Esophagus muscularis mucosa (tissue), 4 donors: ENCODE results near the gene SPTBN2. TPM values are rescaled to one million over a fixed set of nuclear protein-coding genes. Genes with fewer than 3 reads are reported as not detected.

Source experiments
- DNase-seq: peaks from one replicate; pipeline ENCODE4 v3.0.0-alpha.2; 2017; ENCODE audit errors: extremely low spot score
- H3K27ac ChIP-seq, 4 donors: fragments of 200-600 bp; sonication (generic); replicated peaks in 1 of 4; 1 replicate in 3 of 4; 2 replicates in 1 of 4; pipeline ENCODE4 v1.5.1; 2016 to 2019; ENCODE audit warnings: mild to moderate bottlenecking in 1 of 4
- H3K27me3 ChIP-seq, 4 donors: fragments of 200-600 bp; sonication (generic); one replicate each; pipeline versions ENCODE4 v1.5.1 to v1.6.0; 2016 to 2019
- H3K36me3 ChIP-seq, 4 donors: fragments of 200-600 bp; sonication (generic); one replicate each; pipeline ENCODE4 v1.5.1; 2016 to 2019
- H3K4me1 ChIP-seq, 4 donors: fragments of 200-600 bp; sonication (generic); one replicate each; pipeline ENCODE4 v1.5.1; 2016 to 2019
- H3K4me3 ChIP-seq, 4 donors: fragments of 200-600 bp; sonication (generic); 1 replicate in 2 of 4; 2 replicates in 2 of 4; pipeline ENCODE4 v1.5.1; 2016 to 2019; ENCODE audit warnings: mild to moderate bottlenecking in 4 of 4, moderate library complexity in 1 of 4
- H3K9me3 ChIP-seq, 4 donors: fragments of 200-600 bp; sonication (generic); 1 replicate in 3 of 4; 2 replicates in 1 of 4; pipeline ENCODE4 v1.5.1; 2016 to 2019
- CTCF ChIP-seq, 3 experiments: fragments of 200-600 bp in 2 of 3; fragments of 450-650 bp in 1 of 3; sonication (generic) in 2 of 3; IDR thresholded peaks; one replicate each; pipeline ENCODE4 v1.5.1; 2017 to 2019; ENCODE audit warnings: antibody characterized with exemption in 3 of 3, mild to moderate bottlenecking in 2 of 3, moderate library complexity in 1 of 3
- EP300 ChIP-seq: sonication (generic); formaldehyde crosslinking; IDR thresholded peaks from one replicate; pipeline ENCODE4 v1.6.1; 2017; ENCODE audit warnings: antibody characterized with exemption
- POLR2A ChIP-seq: fragments of 450-650 bp; IDR thresholded peaks from one replicate; pipeline ENCODE4 v1.6.1; 2017; ENCODE audit warnings: antibody characterized with exemption, moderate library complexity, mild to moderate bottlenecking, low read depth
- POLR2AphosphoS5 ChIP-seq, 2 donors: sonication (generic); formaldehyde crosslinking; IDR thresholded peaks; one replicate each; pipeline ENCODE4 v1.6.1; 2017; ENCODE audit warnings: antibody characterized with exemption in 2 of 2
- WGBS: methylation state at CpG from one replicate; pipeline ENCODE4 v1.1.5; 2018; 5-methylcytosine and 5-hydroxymethylcytosine counted together
- intact Hi-C: fragments of 100-400 bp; cut with DNase I; formaldehyde crosslinking; loops from one replicate; pipeline ENCODE4 v1.15.1; 2023
- total RNA-seq, 4 donors: library from RNA; depleted of rRNA; stranded (reverse); fragments of >200 nt; gene quantifications; one replicate each; pipeline versions ENCODE4 v1.1.0 to v1.2.1, GENCODE V29; 2016

Gene SPTBN2
- total RNA-seq, 4 donors from 2014 or later: 3.3 to 12.5 (median 10.0) TPM

- no peak for TF ChIP-seq EP300
- intact Hi-C loops: loop anchor here (5.0 kb wide), 1 partner anchor 84 kb away; the partner anchor contains the start of genes CCDC87 and CCS
- Histone ChIP-seq H3K4me3 (peak overlapping the region; percentile 70 to 92 (median 78)), H3K9me3 (no peaks in the 10 kb centered on the region), H3K36me3 (no peaks in the 10 kb centered on the region), H3K4me1 (peaks cover 28 to 57% (median 45%) of the 10 kb centered on the region in 4 donors), H3K27ac (peak overlapping the region in 2 of 4 donors; percentile 87 to 89), H3K27me3 (no peaks in the 10 kb centered on the region)
- WGBS: 61% methylated on average over 16 of the region's 16 CpGs
- no peak for DNase-seq
Observed at GRCh38 chr11:66676282-66676919, 52.6 kb downstream of the SPTBN2 start.

- WGBS: 85% methylated on average over 2 of the region's 2 CpGs
- no peak for TF ChIP-seq EP300
- no peak for TF ChIP-seq POLR2A
- no peak for TF ChIP-seq CTCF (IDR thresholded peaks at IDR 0.05)
- no peak for TF ChIP-seq POLR2AphosphoS5 (IDR thresholded peaks at IDR 0.05)
- peaks cover 28 to 65% (median 55%) of the 10 kb centered on the region in 4 donors for H3K4me1 ChIP-seq
Observed at GRCh38 chr11:66674964-66675602, 53.9 kb downstream of the SPTBN2 start.

GRCh38 chr11:66670816-66671215, 58.2 kb downstream of the SPTBN2 start:
- 86% methylated on average over 5 of the region's 5 CpGs for WGBS
- H3K36me3 ChIP-seq: peaks cover 15 to 39% (median 31%) of the 10 kb centered on the region in 4 donors

More at GRCh38 chr11:66674964-66675602, 53.9 kb downstream of the SPTBN2 start:
- no peaks in the 10 kb centered on the region for H3K9me3 ChIP-seq
- intact Hi-C loops: loop anchor here (5.0 kb wide), 1 partner anchor 83 kb away; the partner anchor contains the start of genes CCDC87 and CCS
- no peak for DNase-seq
- no peak overlapping the region for H3K4me3 ChIP-seq
- no peak overlapping the region for H3K27ac ChIP-seq
- peaks cover 0 to 7% (median 0%) of the 10 kb centered on the region in 4 donors for H3K36me3 ChIP-seq
- H3K27me3 ChIP-seq: no peaks in the 10 kb centered on the region

GRCh38 chr11:66665369-66665768, 63.6 kb downstream of the SPTBN2 start:
- Histone ChIP-seq H3K4me3 (no peak overlapping the region), H3K4me1 (peaks cover 0 to 18% (median 10%) of the 10 kb centered on the region in 4 donors), H3K27me3 (no peaks in the 10 kb centered on the region), H3K27ac (no peak overlapping the region), H3K9me3 (no peaks in the 10 kb centered on the region), H3K36me3 (peaks cover 27 to 78% (median 52%) of the 10 kb centered on the region in 4 donors)
- TF ChIP-seq EP300: no peak
- no peak for TF ChIP-seq POLR2AphosphoS5 (IDR thresholded peaks at IDR 0.05)
- no peak for TF ChIP-seq CTCF (IDR thresholded peaks at IDR 0.05)
- DNase-seq: no peak
- intact Hi-C loops: no loop called here
- 86% methylated on average over 11 of the region's 11 CpGs for WGBS

More at GRCh38 chr11:66670816-66671215, 58.2 kb downstream of the SPTBN2 start:
- DNase-seq: no peak
- Histone ChIP-seq H3K9me3 (no peaks in the 10 kb centered on the region), H3K4me3 (no peak overlapping the region), H3K27ac (no peak overlapping the region), H3K4me1 (peaks cover 16 to 51% (median 46%) of the 10 kb centered on the region in 4 donors), H3K27me3 (no peaks in the 10 kb centered on the region)
- intact Hi-C loops: no loop called here
- TF ChIP-seq POLR2A (no peak), CTCF (IDR thresholded peaks at IDR 0.05) (no peak), POLR2AphosphoS5 (IDR thresholded peaks at IDR 0.05) (no peak), EP300 (no peak)

- no peak for DNase-seq
- Histone ChIP-seq H3K4me3 (no peak overlapping the region), H3K27me3 (no peaks in the 10 kb centered on the region), H3K4me1 (peaks cover 0 to 10% (median 2%) of the 10 kb centered on the region in 4 donors), H3K9me3 (no peaks in the 10 kb centered on the region), H3K36me3 (peaks cover 27 to 86% (median 58%) of the 10 kb centered on the region in 4 donors), H3K27ac (no peak overlapping the region)
- intact Hi-C loops: no loop called here
- 88% methylated on average over 1 of the region's 1 CpG for WGBS
- TF ChIP-seq CTCF (IDR thresholded peaks at IDR 0.05): no peak
- no peak for TF ChIP-seq POLR2A
- TF ChIP-seq EP300: no peak
- TF ChIP-seq POLR2AphosphoS5 (IDR thresholded peaks at IDR 0.05): no peak
Observed at GRCh38 chr11:66663741-66664296, 65.2 kb downstream of the SPTBN2 start.
